Smooth muscle cell (in vitro differentiated cells): ENCODE measurements around the gene AGTRAP. TPM values are rescaled to one million over a fixed set of nuclear protein-coding genes. Genes with fewer than 3 reads are reported as not detected.

ENCODE experiments used
- DNase-seq: peaks from one replicate; lab custom pipeline; 2025; ENCODE audit not compliant: unreplicated experiment; lab: John Stamatoyannopoulos, UW
- H2AFZ ChIP-seq: fragments of 200-600 bp; sonication (generic); 2 replicates; pipeline ENCODE4 v1.6.0; 2016; ENCODE audit warnings: antibody characterized with exemption, low read depth, mild to moderate bottlenecking
- H3F3A ChIP-seq: fragments of 200-600 bp; sonication (generic); 2 replicates; pipeline ENCODE4 v1.6.0; 2017; ENCODE audit warnings: antibody characterized with exemption, low read depth
- H3K27ac ChIP-seq: fragments of 200-600 bp; sonication (generic); 2 replicates; pipeline ENCODE4 v1.5.1; 2016; ENCODE audit warnings: low read depth, mild to moderate bottlenecking
- H3K27me3 ChIP-seq: fragments of 200-600 bp; sonication (generic); 2 replicates; pipeline ENCODE4 v1.6.1; 2016; ENCODE audit warnings: low read depth, mild to moderate bottlenecking
- H3K36me3 ChIP-seq: fragments of 200-600 bp; sonication (generic); 2 replicates; pipeline ENCODE4 v1.5.1; 2016; ENCODE audit warnings: low read depth
- H3K4me1 ChIP-seq: fragments of 200-600 bp; sonication (generic); 2 replicates; pipeline ENCODE4 v1.5.1; 2016; ENCODE audit warnings: low read depth
- H3K4me2 ChIP-seq: fragments of 200-600 bp; sonication (generic); 2 replicates; pipeline ENCODE4 v1.6.0; 2016; ENCODE audit warnings: mild to moderate bottlenecking
- H3K4me3 ChIP-seq: fragments of 200-600 bp; sonication (generic); 2 replicates; pipeline ENCODE4 v1.5.1; 2016; ENCODE audit warnings: mild to moderate bottlenecking
- H3K79me2 ChIP-seq: fragments of 200-600 bp; sonication (generic); 2 replicates; pipeline ENCODE4 v1.6.0; 2016; ENCODE audit warnings: low read depth, mild to moderate bottlenecking
- H3K9ac ChIP-seq: fragments of 200-600 bp; sonication (generic); 2 replicates; pipeline ENCODE4 v1.6.0; 2016; ENCODE audit warnings: low read depth
- H3K9me3 ChIP-seq: fragments of 200-600 bp; sonication (generic); replicated peaks from 2 replicates; pipeline ENCODE4 v1.5.1; 2016; ENCODE audit warnings: low read depth
- H4K20me1 ChIP-seq: fragments of 200-600 bp; sonication (generic); 2 replicates; pipeline ENCODE4 v1.6.0; 2016; ENCODE audit warnings: low read depth
- CTCF ChIP-seq: fragments of 200-600 bp; sonication (generic); IDR thresholded peaks from 2 replicates; pipeline ENCODE4 v1.5.1; 2017; ENCODE audit warnings: borderline replicate concordance, mild to moderate bottlenecking, antibody characterized with exemption; ENCODE audit not compliant: insufficient read depth, poor library complexity, severe bottlenecking
- WGBS: methylation state at CpG from one replicate; pipeline ENCODE4 v1.1.7; 2016; ENCODE audit warnings: low lambda C conversion rate; 5-methylcytosine and 5-hydroxymethylcytosine counted together
- polyA plus RNA-seq: library from polyadenylated mRNA; unstranded; fragments of >200 nt; fragmentation: Nextera tagmentation; extraction: Ambion mirVana; gene quantifications from 2 replicates; pipeline ENCODE4 v1.2.1, GENCODE V29; 2016
- total RNA-seq: library from RNA; depleted of rRNA; stranded (reverse); fragments of >200 nt; gene quantifications from 2 replicates; pipeline ENCODE4 v1.2.3, GENCODE V29; 2014

AGTRAP gene
- total and polyA plus RNA-seq, 2 experiments from 2014 or later = 30.9 to 76.8 TPM

GRCh38 chr1:11700601-11701467 lies 35.1 kb upstream of the AGTRAP start:
- no peak overlapping the region for H3K9ac ChIP-seq
- no peak overlapping the region for H3K4me2 ChIP-seq
- H2AFZ ChIP-seq = no peak overlapping the region
- H3K27me3 ChIP-seq = no peaks in the 10 kb centered on the region
- H4K20me1 ChIP-seq = no peaks in the 10 kb centered on the region
- no peaks in the 10 kb centered on the region for H3K9me3 ChIP-seq
- 77% methylated on average over 34 of the region's 34 CpGs for WGBS
- H3F3A ChIP-seq = no peaks in the 10 kb centered on the region
- peaks cover 15% of the 10 kb centered on the region for H3K4me1 ChIP-seq
- no peak for TF ChIP-seq CTCF
- DNase-seq = no peak
- H3K27ac ChIP-seq = no peak overlapping the region
- no peaks in the 10 kb centered on the region for H3K36me3 ChIP-seq
- H3K79me2 ChIP-seq = no peaks in the 10 kb centered on the region
- no peak overlapping the region for H3K4me3 ChIP-seq

GRCh38 chr1:11701551-11701961 lies 34.4 kb upstream of the AGTRAP start:
- Histone ChIP-seq H3K4me3 (no peak overlapping the region), H4K20me1 (no peaks in the 10 kb centered on the region), H3K4me1 (peaks cover 15% of the 10 kb centered on the region), H2AFZ (no peak overlapping the region), H3K4me2 (no peak overlapping the region), H3K79me2 (no peaks in the 10 kb centered on the region), H3K36me3 (no peaks in the 10 kb centered on the region), H3K27ac (no peak overlapping the region), H3K9me3 (no peaks in the 10 kb centered on the region), H3K9ac (no peak overlapping the region), H3K27me3 (no peaks in the 10 kb centered on the region), H3F3A (no peaks in the 10 kb centered on the region)
- no peak for DNase-seq
- TF ChIP-seq CTCF = no peak
- WGBS = 85% methylated on average over 15 of the region's 15 CpGs

GRCh38 chr1:11701981-11702803 lies 33.7 kb upstream of the AGTRAP start:
- Histone ChIP-seq H3K4me2 (no peak overlapping the region), H3K9ac (no peak overlapping the region), H3K4me1 (peaks cover 15% of the 10 kb centered on the region), H4K20me1 (no peaks in the 10 kb centered on the region), H3K4me3 (no peak overlapping the region), H3K9me3 (no peaks in the 10 kb centered on the region), H3K79me2 (no peaks in the 10 kb centered on the region), H3K36me3 (no peaks in the 10 kb centered on the region), H3F3A (no peaks in the 10 kb centered on the region), H2AFZ (no peak overlapping the region), H3K27me3 (no peaks in the 10 kb centered on the region), H3K27ac (no peak overlapping the region)
- 85% methylated on average over 15 of the region's 15 CpGs for WGBS
- no peak for DNase-seq
- TF ChIP-seq CTCF = no peak
